Measurements from ENCODE around the gene NEUROD2. TPM values are rescaled to one million over a fixed set of nuclear protein-coding genes. Genes with fewer than 3 reads are reported as not detected.

NEUROD2 gene
- total RNA-seq, result under 0.01 TPM

DNA sequence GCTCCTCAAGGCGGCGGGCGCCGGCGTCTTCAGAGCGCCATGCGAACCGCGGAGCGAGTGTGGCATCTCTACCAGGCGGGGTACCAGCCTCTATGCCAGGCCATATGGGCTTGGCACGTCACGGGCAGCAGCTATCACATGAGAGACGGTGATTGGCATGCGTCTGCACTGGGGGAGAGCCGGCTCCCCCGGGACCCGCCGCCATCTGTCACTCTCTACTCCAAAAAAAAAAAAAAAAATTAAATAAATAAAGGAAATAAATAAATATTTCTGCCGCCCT is at the start of gene NEUROD2:
NEUROD2 (minus strand) TSS at position 70 of the 280 bp plus-strand sequence. CDS start 1,321 bp downstream, outside the sequence.
- H3K27me3 ChIP-seq (ENCODE audit: insufficient read depth, low read length), result peaks cover 66% of the 10 kb centered on the region
- H3K4me1 ChIP-seq (ENCODE audit: insufficient read depth, low read length), result peaks cover 35% of the 10 kb centered on the region
- H3K9me3 ChIP-seq (ENCODE audit: low read depth, low read length), result no peaks in the 10 kb centered on the region
- H3K4me3 ChIP-seq (ENCODE audit: low read length), result no peak within 1 kb of the TSS

DNA sequence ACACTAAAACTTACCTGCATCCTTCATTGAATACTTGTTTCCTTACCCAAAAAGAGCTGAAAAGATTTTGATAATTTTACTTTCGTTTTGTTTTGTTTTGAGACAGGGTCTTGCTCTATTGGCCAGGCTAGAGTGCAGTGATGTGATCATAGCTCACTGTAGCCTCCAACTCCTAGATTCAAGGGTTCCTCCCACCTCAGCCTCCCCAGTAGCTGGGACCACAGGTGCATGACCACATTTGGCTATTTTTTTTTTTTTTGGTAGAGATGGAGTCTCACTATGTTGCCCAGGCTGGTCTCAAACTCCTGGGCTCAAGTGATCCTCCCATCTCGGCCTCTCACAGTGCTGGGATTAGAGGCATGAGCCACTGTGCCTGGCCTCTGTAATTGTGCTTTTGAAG is 47.4 kb upstream of the NEUROD2 start:
- Histone ChIP-seq H3K4me3 (ENCODE audit: low read length) (no peak overlapping the region), H3K9me3 (ENCODE audit: low read depth, low read length) (no peaks in the 10 kb centered on the region), H3K4me1 (ENCODE audit: insufficient read depth, low read length) (peaks cover 24% of the 10 kb centered on the region), H3K27me3 (ENCODE audit: insufficient read depth, low read length) (no peaks in the 10 kb centered on the region)

DNA sequence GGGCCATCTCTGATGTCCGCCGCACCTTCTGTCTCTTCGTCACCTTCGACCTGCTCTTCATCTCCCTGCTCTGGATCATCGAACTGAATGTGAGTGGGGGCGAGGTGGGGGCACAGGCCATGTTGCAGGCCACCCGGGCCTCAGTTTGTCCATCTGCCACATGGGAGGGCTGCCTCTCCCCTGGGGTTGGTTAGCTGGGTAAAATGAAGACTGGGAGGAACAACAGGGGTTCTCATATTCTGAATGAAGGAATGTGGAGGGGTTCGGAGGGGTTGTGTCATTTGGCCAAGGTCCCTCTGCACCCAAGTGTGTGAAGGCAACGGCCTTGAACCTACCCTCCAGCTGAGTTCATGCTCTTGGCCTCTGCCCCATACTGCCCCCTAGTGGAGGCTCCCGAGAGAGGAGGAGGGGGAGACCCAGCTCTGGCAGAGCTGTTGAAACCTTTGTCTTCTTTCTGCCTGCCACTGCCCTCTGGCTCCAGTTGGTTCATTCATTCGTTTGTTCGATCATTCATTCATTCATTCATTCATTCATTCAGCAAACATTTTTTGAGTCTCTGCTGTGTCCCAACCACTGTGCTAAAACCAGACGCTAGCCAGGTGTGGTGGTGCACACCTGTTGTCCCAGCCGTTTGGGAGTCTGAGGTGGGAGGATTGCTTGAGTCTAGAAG is 46.1 kb upstream of the NEUROD2 start:
- Histone ChIP-seq H3K4me3 (ENCODE audit: low read length) (no peak overlapping the region), H3K4me1 (ENCODE audit: insufficient read depth, low read length) (peaks cover 12% of the 10 kb centered on the region), H3K9me3 (ENCODE audit: low read depth, low read length) (no peaks in the 10 kb centered on the region), H3K27me3 (ENCODE audit: insufficient read depth, low read length) (no peaks in the 10 kb centered on the region)

DNA sequence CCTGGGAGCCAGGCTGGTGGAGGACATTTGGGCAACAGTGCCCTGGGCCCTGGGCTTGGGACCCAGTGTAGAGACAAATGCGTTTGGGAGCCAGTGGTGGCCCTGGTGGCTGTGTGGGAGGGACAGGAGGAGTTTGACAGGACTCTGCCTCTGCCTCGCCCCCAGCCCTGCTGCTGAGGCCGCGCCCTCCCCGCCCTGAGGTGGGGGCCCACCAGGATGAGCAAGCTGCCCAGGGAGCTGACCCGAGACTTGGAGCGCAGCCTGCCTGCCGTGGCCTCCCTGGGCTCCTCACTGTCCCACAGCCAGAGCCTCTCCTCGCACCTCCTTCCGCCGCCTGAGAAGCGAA is 45.6 kb upstream of the NEUROD2 start:
- Histone ChIP-seq H3K4me3 (ENCODE audit: low read length) (no peak overlapping the region), H3K4me1 (ENCODE audit: insufficient read depth, low read length) (peaks cover 7% of the 10 kb centered on the region), H3K27me3 (ENCODE audit: insufficient read depth, low read length) (no peaks in the 10 kb centered on the region), H3K9me3 (ENCODE audit: low read depth, low read length) (no peaks in the 10 kb centered on the region)

DNA sequence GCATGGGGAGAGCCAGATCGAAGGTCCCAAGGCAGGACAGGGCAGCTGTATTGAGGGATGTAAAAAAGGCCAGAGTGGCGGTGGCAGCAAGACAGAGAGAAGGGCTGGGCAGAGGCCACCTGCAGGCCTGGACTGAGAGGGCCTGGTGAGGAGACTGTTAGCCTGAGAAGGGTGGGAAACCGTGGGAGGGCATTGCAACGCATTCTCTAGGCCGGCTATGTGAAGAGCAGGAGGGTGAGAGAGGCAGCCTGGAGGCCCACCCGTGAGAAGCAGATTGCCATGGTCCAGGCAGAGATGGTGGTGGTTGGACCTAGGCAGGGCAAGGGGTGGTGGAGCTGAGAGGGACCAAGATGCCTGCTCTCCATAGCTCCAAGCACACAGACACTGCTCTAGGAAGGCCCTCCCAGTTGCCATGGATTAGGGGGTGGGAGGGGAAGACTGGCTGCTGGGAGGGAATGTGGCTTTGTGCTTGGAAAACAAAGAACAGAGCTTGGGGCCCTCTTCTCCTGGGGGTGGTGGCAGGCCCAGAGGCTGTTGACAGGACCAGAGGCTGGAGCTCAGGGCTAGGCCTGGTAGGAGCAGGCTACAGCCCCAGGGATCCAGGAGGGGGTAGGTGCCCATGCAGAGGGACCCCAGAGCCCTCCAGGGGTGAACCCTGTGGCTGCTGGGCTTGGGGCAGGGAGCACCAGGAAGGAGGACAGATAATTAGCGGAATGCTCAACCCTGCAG is 45.0 kb upstream of the NEUROD2 start:
- Histone ChIP-seq H3K4me3 (ENCODE audit: low read length) (no peak overlapping the region), H3K9me3 (ENCODE audit: low read depth, low read length) (no peaks in the 10 kb centered on the region), H3K4me1 (ENCODE audit: insufficient read depth, low read length) (peaks cover 6% of the 10 kb centered on the region), H3K27me3 (ENCODE audit: insufficient read depth, low read length) (no peaks in the 10 kb centered on the region)

DNA sequence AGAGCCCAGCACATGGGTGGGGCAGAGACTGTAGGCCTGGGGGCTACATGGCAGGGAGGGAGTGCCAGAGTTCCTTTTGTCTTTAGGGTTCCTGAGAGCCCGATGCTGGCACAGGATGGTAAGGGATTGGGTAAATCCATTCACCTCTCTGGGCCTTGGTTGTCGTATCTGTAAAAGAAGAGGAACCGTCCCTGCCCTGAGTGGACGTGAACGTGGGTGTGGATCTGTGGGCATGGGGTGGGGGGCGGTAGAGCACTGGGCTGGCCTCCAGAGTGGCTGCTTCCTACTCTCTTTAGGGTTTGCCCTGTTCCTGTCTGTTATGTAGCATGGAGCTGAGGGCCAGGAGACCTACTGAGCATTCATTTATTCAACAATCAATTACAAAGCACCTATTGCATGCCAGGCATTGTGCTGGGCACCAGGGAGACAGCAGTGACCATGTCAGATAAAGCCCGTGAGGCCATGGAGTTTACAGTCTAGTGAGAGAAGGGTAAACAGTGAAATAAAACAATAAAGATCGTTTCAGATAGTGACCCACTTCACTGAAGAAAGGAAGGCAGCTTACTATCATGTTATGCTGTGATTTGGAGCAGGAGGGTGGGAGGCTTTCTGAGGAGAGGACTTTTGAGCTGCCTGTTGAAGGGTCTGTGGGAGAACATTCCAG is 44.3 kb upstream of the NEUROD2 start:
- Histone ChIP-seq H3K4me1 (ENCODE audit: insufficient read depth, low read length) (peaks cover 6% of the 10 kb centered on the region), H3K9me3 (ENCODE audit: low read depth, low read length) (no peaks in the 10 kb centered on the region), H3K4me3 (ENCODE audit: low read length) (no peak overlapping the region), H3K27me3 (ENCODE audit: insufficient read depth, low read length) (no peaks in the 10 kb centered on the region)

DNA sequence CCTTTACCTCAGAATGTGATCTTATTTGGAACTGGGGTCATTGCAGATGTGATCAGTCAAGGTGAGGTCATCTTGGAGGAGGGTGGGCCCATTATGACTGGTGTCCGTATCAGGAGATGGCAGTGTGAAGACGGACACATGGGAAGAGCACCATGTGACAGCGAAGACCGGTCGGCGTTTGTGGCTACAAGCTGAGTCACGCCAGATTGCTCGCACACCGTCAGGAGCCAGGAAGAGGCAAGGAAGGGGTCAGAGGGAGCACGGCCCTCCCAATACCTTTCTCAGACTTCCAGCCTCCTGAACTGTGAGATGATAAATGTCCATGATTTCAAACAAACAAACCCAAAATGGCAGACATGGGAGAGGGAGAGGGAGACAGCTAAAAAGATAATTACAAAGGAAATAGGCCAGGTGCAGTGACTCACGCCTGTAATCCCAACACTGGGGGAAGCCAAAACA is 42.4 kb upstream of the NEUROD2 start:
- no peaks in the 10 kb centered on the region for H3K27me3 ChIP-seq (ENCODE audit: insufficient read depth, low read length)
- H3K4me1 ChIP-seq (ENCODE audit: insufficient read depth, low read length), result peaks cover 6% of the 10 kb centered on the region
- H3K4me3 ChIP-seq (ENCODE audit: low read length), result no peak overlapping the region
- no peaks in the 10 kb centered on the region for H3K9me3 ChIP-seq (ENCODE audit: low read depth, low read length)

DNA sequence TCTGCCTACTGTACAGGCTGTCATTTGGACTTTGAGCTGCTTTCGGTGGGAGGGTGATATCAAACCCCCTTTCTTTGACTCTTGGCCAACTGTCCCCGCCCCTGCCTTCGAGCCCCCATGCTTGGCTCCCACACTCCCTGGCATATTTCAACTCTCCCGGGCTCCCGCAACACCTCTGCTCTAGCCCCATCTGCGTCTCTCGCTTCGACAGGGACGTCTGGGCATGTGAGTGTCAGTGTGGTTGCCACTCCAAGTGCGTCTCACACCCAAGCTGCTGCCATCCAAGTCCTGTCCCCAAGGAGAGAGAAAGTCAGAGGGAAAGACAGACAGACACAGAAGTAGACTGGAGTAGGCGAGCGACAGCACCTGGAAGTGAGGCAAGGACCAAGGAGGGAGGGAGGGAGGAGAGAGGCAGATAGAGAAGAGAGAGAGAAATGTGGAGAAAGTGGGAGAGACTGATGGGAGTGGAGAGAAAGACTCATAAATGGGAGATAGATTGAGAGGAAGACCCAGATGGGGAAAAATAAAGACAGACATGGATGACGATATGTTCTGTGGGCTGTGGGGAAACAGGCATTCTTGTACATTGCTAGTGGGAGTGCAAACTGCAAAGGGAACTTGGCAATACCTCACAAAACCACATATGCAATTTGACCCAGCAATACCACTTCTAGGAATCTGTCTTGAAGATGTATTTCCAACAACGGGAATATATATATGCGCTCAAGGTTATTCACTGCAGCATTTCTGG is 41.1 kb upstream of the NEUROD2 start:
- H3K27me3 ChIP-seq (ENCODE audit: insufficient read depth, low read length), result no peaks in the 10 kb centered on the region
- no peak overlapping the region for H3K4me3 ChIP-seq (ENCODE audit: low read length)
- no peaks in the 10 kb centered on the region for H3K9me3 ChIP-seq (ENCODE audit: low read depth, low read length)
- peaks cover 7% of the 10 kb centered on the region for H3K4me1 ChIP-seq (ENCODE audit: insufficient read depth, low read length)

DNA sequence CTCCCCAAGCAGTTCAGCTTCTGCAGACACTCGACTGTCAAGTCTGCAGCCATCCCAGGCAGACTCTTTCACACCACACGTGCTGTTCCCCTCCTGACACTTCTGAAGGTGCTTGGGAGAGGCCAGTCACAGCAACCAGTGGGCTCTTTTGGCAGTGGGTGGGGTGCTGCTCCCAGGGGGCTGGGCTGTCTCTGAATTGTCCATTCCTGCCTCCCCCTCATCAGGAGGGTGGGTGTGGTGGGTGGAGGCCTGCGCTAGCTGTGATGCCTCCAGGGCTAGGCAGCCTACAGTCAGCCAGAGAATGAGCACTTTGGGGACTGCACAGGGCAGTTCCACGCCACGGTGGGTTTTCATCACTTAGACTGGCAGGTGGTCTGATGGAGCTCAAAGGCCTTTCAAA is 39.5 kb upstream of the NEUROD2 start:
- Histone ChIP-seq H3K9me3 (ENCODE audit: low read depth, low read length) (no peaks in the 10 kb centered on the region), H3K27me3 (ENCODE audit: insufficient read depth, low read length) (no peaks in the 10 kb centered on the region), H3K4me1 (ENCODE audit: insufficient read depth, low read length) (peaks cover 17% of the 10 kb centered on the region), H3K4me3 (ENCODE audit: low read length) (no peak overlapping the region)

DNA sequence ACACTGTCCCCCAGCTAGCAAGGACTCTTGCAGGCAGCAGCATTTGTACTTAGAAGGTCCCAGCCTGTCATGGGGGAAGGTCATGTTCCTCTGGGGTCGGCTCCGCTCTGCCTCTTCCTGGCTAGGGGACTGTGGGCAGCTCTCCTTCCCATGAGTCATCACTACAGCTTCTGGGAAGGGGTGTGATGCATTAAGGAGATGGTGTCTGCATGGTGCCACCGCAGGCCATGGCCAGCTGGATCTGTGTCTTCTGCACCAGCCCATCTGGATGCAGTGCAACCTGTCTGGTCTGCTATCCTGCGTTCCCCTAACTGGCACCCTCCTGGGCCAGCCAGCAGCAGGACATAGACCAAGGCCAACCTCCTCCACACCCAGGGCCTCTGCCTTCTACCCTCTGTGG is 35.6 kb upstream of the NEUROD2 start:
- Histone ChIP-seq H3K27me3 (ENCODE audit: insufficient read depth, low read length) (no peaks in the 10 kb centered on the region), H3K4me1 (ENCODE audit: insufficient read depth, low read length) (peaks cover 57% of the 10 kb centered on the region), H3K4me3 (ENCODE audit: low read length) (no peak overlapping the region), H3K9me3 (ENCODE audit: low read depth, low read length) (no peaks in the 10 kb centered on the region)

DNA sequence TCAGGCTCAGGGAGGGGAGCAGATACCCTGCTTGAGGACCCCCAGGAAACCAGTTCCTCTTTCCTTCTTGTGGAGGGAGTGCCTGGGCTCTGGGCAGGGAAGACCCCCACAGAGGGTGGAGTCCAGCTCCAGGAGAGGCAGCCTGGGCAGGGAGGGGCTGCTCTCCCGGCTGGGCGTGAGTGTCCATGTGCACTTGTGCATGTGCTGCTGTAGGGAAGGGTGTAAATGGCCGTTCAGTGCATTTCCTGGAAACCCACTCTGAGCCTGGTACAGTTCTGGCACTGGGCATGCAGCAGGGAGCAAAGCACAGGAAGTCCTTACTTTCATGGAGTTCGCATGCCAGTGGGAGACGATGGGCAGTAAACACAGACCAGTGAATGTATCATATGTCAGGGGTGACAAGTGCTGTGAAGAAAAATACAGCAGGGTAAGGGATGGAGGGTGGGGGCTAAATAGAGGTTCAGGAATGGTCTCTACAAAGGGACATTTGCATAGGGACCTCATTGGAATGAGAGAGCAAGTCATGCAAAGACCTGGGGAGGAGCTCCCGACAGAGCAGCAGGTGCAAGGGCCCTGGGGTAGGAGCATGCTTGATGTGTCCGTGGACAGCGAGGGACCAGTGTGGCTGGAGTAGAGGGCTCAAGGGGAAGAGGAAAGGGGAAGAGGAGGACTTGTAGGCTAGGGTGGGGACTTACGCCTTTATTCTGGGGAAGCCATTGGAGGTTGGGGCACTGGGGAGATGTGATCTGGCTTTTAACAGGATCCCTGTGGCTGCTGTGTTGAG is 34.8 kb upstream of the NEUROD2 start:
- H3K27me3 ChIP-seq (ENCODE audit: insufficient read depth, low read length), result no peaks in the 10 kb centered on the region
- no peaks in the 10 kb centered on the region for H3K9me3 ChIP-seq (ENCODE audit: low read depth, low read length)
- H3K4me3 ChIP-seq (ENCODE audit: low read length), result no peak overlapping the region
- peaks cover 65% of the 10 kb centered on the region for H3K4me1 ChIP-seq (ENCODE audit: insufficient read depth, low read length)

DNA sequence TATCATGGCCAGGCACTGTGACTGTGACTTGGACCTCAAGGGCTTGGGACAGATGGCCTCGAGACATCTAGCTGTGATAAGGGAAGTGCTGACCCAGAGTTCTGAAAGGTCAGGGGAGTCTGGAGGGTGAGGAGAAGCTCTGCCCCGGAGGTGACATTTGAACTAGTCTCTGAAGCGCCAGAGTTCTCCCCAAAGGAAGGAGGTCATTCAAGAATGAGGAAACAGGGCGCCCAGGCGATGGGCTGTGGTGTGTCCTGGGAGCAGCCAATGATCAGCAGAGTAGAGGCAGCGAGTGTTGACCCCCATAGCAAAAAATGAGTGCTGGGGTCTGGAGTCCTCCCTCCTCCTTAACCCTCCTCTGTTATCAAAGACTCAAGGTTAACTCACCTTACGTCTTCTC is 34.2 kb upstream of the NEUROD2 start:
- no peak overlapping the region for H3K4me3 ChIP-seq (ENCODE audit: low read length)
- no peaks in the 10 kb centered on the region for H3K9me3 ChIP-seq (ENCODE audit: low read depth, low read length)
- peaks cover 65% of the 10 kb centered on the region for H3K4me1 ChIP-seq (ENCODE audit: insufficient read depth, low read length)
- no peaks in the 10 kb centered on the region for H3K27me3 ChIP-seq (ENCODE audit: insufficient read depth, low read length)

DNA sequence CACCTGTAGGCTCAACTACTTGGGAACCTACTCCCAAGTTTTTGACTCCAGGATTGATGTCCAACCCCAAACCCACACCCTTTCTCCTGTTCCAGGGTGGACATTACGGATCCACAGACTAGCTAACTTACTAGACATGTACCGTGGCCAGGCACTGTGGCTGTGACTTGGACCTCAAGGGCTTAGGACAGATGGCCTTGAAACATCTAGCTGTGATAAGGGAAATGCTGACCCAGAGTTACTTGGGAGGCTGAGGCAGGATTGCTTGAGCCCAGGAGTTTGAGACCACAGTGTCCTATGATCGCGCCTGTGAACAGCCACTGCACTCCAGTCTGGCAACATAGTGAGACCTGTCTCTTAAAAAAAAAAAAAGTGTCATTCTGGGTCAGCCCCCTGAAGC is 33.4 kb upstream of the NEUROD2 start:
- H3K27me3 ChIP-seq (ENCODE audit: insufficient read depth, low read length), result no peaks in the 10 kb centered on the region
- H3K9me3 ChIP-seq (ENCODE audit: low read depth, low read length), result no peaks in the 10 kb centered on the region
- no peak overlapping the region for H3K4me3 ChIP-seq (ENCODE audit: low read length)
- peaks cover 73% of the 10 kb centered on the region for H3K4me1 ChIP-seq (ENCODE audit: insufficient read depth, low read length)

DNA sequence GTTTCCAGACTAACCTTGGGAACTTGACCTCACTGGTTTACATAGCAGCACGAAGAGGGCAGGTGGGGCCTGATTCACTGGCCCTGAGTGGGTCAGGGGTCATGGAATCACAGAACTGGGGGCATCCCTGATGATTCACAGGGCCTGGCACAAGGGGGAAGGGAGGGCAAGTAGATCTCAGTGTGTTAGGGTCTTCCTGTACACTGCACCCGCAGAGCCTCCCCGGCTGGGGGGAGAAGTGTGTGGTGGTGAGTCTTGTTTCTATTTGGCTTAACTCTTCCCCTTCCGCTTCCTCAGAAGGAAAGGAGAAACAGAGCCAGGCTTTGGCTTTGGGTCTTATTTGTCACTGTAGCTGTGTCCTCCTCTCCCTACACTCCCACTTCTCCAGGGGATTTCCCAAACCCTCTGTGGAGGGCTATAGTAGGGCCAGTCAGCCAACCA is 32.9 kb upstream of the NEUROD2 start:
- H3K9me3 ChIP-seq (ENCODE audit: low read depth, low read length), result no peaks in the 10 kb centered on the region
- no peaks in the 10 kb centered on the region for H3K27me3 ChIP-seq (ENCODE audit: insufficient read depth, low read length)
- peaks cover 78% of the 10 kb centered on the region for H3K4me1 ChIP-seq (ENCODE audit: insufficient read depth, low read length)
- no peak overlapping the region for H3K4me3 ChIP-seq (ENCODE audit: low read length)

All from mononuclear cell (primary cell).